Endometrium (tissue), 2 donors: ENCODE measurements around the gene ANKFN1.

Source experiments
- FAIRE-seq: peaks from 2 replicates; lab custom pipeline; 2012; peaks lifted over from hg19 to GRCh38; lab: Jason Lieb, UNC
- donor health status: control.
- donor health status: control.

ANKFN1 gene

GRCh38 chr17:56447171-56447570, 293.9 kb downstream of the ANKFN1 start:
- no peak for FAIRE-seq

DNA sequence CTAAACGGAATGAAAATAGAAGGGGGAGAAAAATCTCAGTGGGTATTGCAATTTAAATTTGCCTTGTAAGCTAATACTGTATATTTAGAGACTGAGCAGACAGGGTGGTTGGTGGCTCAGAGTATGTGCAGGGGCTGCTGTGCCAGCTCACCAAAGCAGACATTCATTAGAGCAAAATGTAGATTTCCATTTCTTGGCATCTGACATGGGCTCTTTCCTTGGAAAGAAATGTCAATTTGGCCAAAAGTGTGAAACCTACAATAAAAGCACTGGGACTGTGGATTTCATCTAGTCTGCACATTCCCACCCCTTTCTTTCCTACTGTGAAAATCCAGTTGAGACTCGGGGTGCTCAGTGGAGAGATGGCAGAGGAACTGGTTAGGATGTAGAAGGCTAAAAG, 295.1 kb downstream of the ANKFN1 start:
- no peak for FAIRE-seq

DNA sequence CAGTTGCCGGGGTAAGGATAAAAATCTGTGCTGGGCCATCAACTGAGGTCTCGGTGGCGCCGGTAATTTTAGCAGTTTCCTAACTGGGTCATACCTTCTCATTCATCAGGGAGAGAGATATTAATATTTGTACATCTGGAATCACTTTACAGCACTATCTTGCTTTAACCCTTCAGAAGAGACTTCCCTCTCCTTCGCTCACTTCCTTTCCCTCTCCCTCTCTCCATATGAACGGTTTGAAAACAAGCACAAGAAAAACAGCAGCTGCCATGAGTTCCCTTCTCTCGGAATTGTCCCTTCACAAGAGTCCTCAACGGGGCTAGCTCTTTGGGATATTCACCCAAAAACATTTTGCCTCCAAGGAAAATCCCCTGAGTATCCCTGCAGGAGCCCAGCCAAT, 295.9 kb downstream of the ANKFN1 start:
- FAIRE-seq = no peak

DNA sequence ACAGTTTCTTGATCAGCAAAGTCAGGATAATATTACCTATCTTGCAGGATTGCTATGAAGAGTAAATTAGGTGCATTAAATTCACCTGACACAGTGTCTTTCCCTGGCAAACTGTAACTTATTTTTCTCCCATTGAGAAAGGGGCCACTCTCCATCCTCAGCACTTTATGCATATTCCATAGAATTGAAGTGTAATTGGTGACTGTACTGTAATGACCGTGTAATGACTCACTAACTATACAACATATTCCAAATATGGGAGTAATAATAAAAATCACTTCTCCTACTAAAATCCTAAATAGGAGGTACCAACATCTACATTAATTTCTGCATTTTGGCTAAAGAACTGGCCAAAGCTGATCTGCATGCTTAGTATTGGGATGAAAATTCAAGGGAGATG, 298.4 kb downstream of the ANKFN1 start:
- FAIRE-seq = no peak

- no peak for FAIRE-seq
Measured at GRCh38 chr17:56452461-56452860, 299.2 kb downstream of the ANKFN1 start.

DNA sequence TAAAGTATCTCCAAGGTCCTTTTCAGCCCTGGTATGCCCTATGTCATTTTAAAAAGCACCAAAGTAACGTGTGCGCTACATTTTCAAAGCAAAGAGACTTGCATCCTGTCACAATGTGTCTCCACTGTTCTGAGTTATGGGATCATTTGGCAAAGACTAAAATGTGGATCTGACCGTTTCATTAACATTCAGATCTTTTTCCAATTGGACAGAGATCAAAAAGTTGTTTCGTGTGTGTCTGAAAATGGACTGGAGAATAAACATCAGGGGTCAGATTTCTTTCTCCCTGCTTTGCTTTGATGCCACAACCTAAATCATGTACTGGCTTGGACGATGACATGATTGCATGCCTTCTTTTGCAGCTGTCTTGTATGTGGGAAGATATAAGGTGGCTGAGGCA, 304.2 kb downstream of the ANKFN1 start:
- FAIRE-seq = no peak

GRCh38 chr17:56465886-56466285, 312.6 kb downstream of the ANKFN1 start:
- no peak for FAIRE-seq

- FAIRE-seq = no peak
Measured at GRCh38 chr17:56468840-56469239, 315.6 kb downstream of the ANKFN1 start.

DNA sequence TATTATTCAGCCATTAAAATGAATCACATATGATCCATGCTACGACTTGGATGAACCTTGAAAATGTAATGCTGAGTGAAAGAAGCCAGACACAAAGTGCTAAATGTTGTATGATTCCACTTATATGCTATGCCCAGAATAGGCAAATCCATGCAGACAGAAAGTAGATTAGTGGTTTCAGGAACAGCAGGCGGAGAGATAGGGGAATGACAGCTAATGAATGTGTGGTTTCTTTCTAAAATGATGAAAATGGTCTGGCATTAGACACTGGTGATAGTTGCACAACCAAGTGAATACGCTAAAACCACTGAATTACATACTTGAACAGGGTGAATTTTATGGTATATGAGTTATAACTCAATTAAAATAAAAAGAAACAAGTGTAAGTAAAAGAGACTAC, 318.4 kb downstream of the ANKFN1 start:
- no peak for FAIRE-seq

DNA sequence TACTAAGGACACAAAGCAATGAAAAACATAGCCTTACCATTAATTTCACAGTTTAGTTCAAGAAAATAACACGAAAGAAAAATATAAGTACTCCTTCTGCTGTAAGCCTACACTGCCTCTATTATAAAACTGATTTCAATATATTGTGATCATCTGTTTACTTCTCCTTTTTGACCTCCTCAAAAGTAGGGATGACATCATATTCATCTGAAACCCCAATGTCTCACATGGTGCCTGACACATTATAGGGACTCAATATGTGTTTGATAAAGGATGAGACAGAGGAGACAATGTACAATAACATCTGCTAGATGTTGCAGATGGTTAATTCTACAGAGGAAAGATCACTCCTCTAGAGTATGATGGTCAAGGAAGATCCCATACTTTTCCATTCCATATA, 321.8 kb downstream of the ANKFN1 start:
- FAIRE-seq = no peak

DNA sequence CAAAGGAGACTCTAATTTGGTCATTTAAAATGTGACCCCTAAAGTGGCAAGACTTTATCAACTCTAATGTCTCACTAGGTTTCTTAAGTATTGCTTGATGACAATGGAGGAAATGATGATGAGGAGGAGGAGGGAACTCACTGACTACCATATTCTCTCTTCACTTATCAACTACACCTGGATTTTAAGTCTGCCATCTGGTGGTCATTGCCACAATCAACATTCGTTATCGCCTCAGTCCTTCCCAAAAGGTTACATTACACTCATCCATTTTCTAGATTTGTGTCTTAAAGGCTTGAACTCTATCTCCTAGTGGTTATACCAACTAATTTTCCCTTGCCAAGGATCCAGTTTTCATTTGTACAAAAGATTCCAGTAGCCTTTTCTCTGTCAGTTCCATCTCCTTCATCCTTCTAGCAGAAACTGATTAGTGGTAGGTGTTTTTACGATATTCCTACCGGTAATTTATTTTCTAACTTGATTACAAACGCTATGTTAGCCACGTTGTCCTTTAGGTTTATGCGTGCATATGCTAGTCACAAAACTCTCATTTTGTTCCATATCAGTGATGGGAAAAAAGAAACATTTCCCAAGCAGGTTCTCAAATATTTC, 325.7 kb downstream of the ANKFN1 start:
- no peak for FAIRE-seq

DNA sequence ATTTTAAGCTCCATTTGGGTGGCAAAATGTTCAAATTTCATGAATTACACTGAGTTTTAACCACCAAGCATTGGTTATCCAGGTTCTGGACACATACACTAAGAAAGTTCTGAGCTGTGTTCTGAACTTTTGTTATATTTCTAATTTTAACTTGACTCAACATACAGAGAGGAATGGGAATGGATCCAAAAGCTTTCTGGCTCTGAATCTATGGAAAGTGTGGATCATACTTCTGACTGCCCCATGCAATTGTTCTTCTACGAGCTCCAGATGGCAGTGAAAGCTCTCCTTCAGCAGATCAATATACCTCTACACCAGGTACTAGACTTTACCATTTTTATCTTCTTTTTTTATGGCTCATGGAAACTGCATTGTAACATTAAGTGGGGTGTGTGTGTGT, 327.2 kb downstream of the ANKFN1 start:
- no peak for FAIRE-seq

GRCh38 chr17:56481659-56482058, 328.4 kb downstream of the ANKFN1 start:
- no peak for FAIRE-seq

- no peak for FAIRE-seq
Measured at GRCh38 chr17:56482229-56482628, 329.0 kb downstream of the ANKFN1 start.

DNA sequence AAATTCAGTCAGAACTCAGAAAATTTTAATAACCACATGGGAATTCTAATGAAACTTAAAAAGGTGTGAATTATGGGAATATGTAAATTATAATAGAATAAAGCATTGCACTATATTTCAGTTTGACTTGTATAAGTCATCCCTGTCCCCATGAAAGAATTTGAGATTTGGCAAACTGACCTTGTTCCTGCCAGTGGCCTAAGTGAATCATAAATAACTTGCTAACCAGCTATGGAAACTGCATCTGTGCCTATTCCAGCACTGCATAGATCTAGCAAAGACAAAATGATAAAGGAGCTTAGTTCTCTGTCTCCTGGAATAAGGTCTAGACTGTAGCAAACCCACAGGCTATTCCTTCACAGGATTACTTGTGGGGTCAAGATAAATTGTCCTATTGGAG, 333.5 kb downstream of the ANKFN1 start:
- no peak for FAIRE-seq

GRCh38 chr17:56488800-56489199, 335.5 kb downstream of the ANKFN1 start:
- FAIRE-seq = no peak

- FAIRE-seq = no peak
Measured at GRCh38 chr17:56489980-56490379, 336.7 kb downstream of the ANKFN1 start.

DNA sequence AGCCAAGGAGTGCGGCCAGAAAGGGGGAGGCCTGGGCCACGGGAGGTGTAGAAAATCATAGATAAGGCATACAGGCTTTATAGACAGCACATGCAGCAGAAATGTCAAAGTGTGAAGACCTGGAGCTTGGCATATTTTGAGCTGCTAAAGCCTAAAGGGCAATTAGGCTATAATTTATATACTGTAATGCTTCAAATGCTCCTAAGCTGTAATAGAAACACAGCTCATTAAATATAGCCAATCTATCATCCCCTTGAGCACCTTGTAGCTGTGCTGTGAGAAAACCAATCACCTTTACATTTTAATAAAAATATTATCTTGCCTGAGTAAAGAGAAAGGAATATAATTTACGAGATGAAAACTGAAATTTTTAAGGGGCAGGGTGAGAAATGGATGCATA, 342.3 kb downstream of the ANKFN1 start:
- no peak for FAIRE-seq

DNA sequence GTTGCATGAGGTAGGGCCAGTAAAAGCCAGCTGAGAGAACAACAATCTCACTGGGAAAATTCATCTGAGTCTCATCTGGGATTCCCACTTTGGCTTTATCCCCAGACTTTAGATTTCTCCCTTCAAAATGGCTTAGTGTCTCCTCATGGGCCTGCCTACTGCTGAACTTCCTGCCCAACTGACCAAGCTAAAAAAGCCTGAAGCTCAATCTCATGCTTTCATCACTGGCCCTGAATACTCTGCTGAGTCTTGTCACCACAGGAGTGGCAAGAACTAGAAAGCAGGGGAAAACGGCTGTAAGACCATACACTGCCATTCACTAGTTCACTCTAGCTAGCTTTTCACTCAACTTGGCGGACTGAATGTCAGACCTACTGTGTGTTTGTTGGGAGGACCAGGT, 343.9 kb downstream of the ANKFN1 start:
- no peak for FAIRE-seq

- peak; percentile 48 for FAIRE-seq
Measured at GRCh38 chr17:56499799-56500388, 346.6 kb downstream of the ANKFN1 start.

GRCh38 chr17:56502120-56502654, 348.9 kb downstream of the ANKFN1 start:
- FAIRE-seq = no peak

GRCh38 chr17:56505154-56505756, 352.0 kb downstream of the ANKFN1 start:
- FAIRE-seq = no peak

DNA sequence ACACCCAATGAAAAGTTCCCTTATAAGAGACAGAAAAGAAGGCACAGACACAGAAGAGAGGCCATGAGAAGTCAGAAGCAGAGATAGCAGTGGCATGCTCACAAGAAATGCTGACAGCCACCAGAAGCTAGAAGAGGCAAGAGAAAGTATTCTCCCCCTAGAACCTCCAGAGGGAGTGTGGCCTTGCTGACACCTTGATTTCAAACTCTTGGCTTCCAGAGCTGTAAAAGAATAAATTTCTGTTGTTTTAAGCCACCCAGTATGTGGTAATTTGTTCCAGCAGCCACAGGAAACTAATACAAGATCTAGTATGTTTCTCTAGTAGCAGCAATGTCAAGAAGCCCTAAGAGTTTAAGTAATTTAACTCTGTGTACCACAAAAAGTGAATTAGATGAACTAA, 353.1 kb downstream of the ANKFN1 start:
- no peak for FAIRE-seq
